HG03159 (cell line): Measurements from ENCODE around the gene RSF1.

Source experiments
- ATAC-seq: cut with Tn5 transposase; IDR thresholded peaks from one replicate; pipeline ENCODE4 v1.9.1; 2021; ENCODE audit warnings: mild to moderate bottlenecking, moderate library complexity; ENCODE audit not compliant: unreplicated experiment

The RSF1 gene

GRCh38 chr11:77750394-77751156 lies 69.9 kb downstream of the RSF1 start:
- no peak for ATAC-seq

- no peak for ATAC-seq
Measured at GRCh38 chr11:77749232-77749631, 71.3 kb downstream of the RSF1 start.

GRCh38 chr11:77748266-77748665 lies 72.3 kb downstream of the RSF1 start:
- no peak for ATAC-seq

GRCh38 chr11:77747381-77747969 lies 73.0 kb downstream of the RSF1 start:
- no peak for ATAC-seq

GRCh38 chr11:77736473-77736872 lies 84.0 kb downstream of the RSF1 start:
- no peak for ATAC-seq

GRCh38 chr11:77734890-77735289 lies 85.6 kb downstream of the RSF1 start:
- no peak for ATAC-seq

GRCh38 chr11:77732143-77732542 lies 88.4 kb downstream of the RSF1 start:
- ATAC-seq: no peak

GRCh38 chr11:77730789-77731188 lies 89.7 kb downstream of the RSF1 start:
- ATAC-seq: no peak

- no peak for ATAC-seq
Measured at GRCh38 chr11:77729063-77729462, 91.5 kb downstream of the RSF1 start.

- ATAC-seq: no peak
Measured at GRCh38 chr11:77728203-77728786, 92.2 kb downstream of the RSF1 start.

- no peak for ATAC-seq
Measured at GRCh38 chr11:77726524-77726923, 94.0 kb downstream of the RSF1 start.

GRCh38 chr11:77725433-77725832 lies 95.1 kb downstream of the RSF1 start:
- ATAC-seq: no peak

- no peak for ATAC-seq
Measured at GRCh38 chr11:77724636-77725035, 95.9 kb downstream of the RSF1 start.

GRCh38 chr11:77723024-77723423 lies 97.5 kb downstream of the RSF1 start:
- ATAC-seq: no peak

GRCh38 chr11:77710358-77710757 lies 110.2 kb downstream of the RSF1 start:
- ATAC-seq: no peak

GRCh38 chr11:77705876-77706579 lies 114.5 kb downstream of the RSF1 start:
- ATAC-seq: no peak

- ATAC-seq: no peak
Measured at GRCh38 chr11:77705195-77705875, 115.2 kb downstream of the RSF1 start.

- ATAC-seq: no peak
Measured at GRCh38 chr11:77704029-77704428, 116.5 kb downstream of the RSF1 start.

GRCh38 chr11:77699425-77699824 lies 121.1 kb downstream of the RSF1 start:
- ATAC-seq: no peak

GRCh38 chr11:77698896-77699295 lies 121.6 kb downstream of the RSF1 start:
- no peak for ATAC-seq

- ATAC-seq: no peak
Measured at GRCh38 chr11:77697865-77698264, 122.7 kb downstream of the RSF1 start.
